Measurements from ENCODE around the gene UBE3A.

UBE3A gene

DNA sequence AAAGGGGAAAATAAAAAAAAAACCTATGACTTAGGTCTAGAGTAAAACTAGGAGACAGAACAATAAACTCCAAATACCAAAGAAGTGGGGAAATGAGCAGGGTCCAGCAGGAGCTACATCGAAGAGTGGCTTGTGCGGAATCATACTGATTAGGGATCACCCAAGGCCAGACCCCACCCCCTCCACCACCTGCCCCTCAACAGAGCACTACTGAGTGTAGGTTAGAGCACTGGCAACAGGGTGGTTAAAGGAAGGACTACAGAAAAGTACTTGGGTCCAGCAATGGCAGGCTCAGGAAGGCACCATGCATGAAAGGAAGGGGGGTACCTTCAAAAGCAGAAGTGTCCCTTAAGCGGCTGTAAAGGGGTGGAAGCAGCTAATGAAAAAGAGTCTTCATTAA lies 96.2 kb downstream of the UBE3A start:
- H3K79me2 ChIP-seq (ENCODE audit: insufficient read depth, low read length) = 0 out of 2 replicates have a peak, but pooled peaks cover 8% of the 10 kb centered on the region
- H3K4me1 ChIP-seq (ENCODE audit: insufficient read depth, low read length, poor library complexity, severe bottlenecking) = no peaks in the 10 kb centered on the region
- no peaks in the 10 kb centered on the region for H4K20me1 ChIP-seq (ENCODE audit: insufficient read depth, low read length, poor library complexity, severe bottlenecking)
- H3K9me2 ChIP-seq (replicated peaks; ENCODE audit: low read depth, low read length) = no peaks in the 10 kb centered on the region
- TF ChIP-seq, protein P1, sequence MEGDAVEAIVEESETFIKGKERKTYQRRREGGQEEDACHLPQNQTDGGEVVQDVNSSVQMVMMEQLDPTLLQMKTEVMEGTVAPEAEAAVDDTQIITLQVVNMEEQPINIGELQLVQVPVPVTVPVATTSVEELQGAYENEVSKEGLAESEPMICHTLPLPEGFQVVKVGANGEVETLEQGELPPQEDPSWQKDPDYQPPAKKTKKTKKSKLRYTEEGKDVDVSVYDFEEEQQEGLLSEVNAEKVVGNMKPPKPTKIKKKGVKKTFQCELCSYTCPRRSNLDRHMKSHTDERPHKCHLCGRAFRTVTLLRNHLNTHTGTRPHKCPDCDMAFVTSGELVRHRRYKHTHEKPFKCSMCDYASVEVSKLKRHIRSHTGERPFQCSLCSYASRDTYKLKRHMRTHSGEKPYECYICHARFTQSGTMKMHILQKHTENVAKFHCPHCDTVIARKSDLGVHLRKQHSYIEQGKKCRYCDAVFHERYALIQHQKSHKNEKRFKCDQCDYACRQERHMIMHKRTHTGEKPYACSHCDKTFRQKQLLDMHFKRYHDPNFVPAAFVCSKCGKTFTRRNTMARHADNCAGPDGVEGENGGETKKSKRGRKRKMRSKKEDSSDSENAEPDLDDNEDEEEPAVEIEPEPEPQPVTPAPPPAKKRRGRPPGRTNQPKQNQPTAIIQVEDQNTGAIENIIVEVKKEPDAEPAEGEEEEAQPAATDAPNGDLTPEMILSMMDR (conservative IDR thresholded peaks at IDR 0.05; ENCODE audit: low read length) = no peak
- no peak for TF ChIP-seq EZH2phosphoT487 (IDR thresholded peaks at IDR 0.05; ENCODE audit: borderline replicate concordance)
- H3K4me2 ChIP-seq (ENCODE audit: low read depth, low read length, poor library complexity, severe bottlenecking) = no peak overlapping the region
- H3K9me3 ChIP-seq (ENCODE audit: insufficient read depth, low read depth, low read length) = no peaks in the 10 kb centered on the region; the same call in 1 of the 2 replicates
- H3K36me3 ChIP-seq (ENCODE audit: insufficient read depth, low read length) = peaks cover 26% of the 10 kb centered on the region; the same call in 1 of the 2 replicates
- H3K9ac ChIP-seq (ENCODE audit: low read depth, low read length, poor library complexity, severe bottlenecking) = no peak overlapping the region
- no peaks in the 10 kb centered on the region for H3F3A ChIP-seq (ENCODE audit: low read depth)
- H2AFZ ChIP-seq (ENCODE audit: low read length) = no peak overlapping the region
- no peaks in the 10 kb centered on the region for H3K27me3 ChIP-seq (ENCODE audit: insufficient read depth, low read length, poor library complexity, severe bottlenecking)
- no peak overlapping the region for H3K4me3 ChIP-seq (ENCODE audit: low read length, poor library complexity, severe bottlenecking)

DNA sequence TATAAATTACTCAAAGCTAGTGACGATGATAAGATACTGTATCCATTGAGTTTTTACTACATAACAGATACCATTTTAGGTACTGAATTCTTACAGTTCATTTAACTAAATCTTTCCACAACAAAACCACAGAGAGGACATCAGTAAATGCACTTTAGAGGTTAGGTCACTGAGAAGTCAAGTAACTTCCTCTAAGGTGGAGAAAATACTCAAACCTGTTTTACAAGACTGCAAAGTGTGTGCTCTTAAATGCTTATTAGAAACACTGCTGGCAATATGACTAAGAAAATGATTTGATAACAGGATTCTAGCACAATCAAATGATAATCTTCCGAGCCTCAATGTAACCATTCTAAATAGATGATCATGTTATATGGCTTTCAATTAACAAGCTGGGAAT lies 99.4 kb downstream of the UBE3A start:
- Histone ChIP-seq H4K20me1 (ENCODE audit: insufficient read depth, low read length, poor library complexity, severe bottlenecking) (no peaks in the 10 kb centered on the region), H3K4me3 (ENCODE audit: low read length, poor library complexity, severe bottlenecking) (no peak overlapping the region), H3K36me3 (ENCODE audit: insufficient read depth, low read length) (peaks cover 54% of the 10 kb centered on the region; the same call in 1 of the 2 replicates)

GRCh38 chr15:25335279-25335678 lies 103.5 kb downstream of the UBE3A start:
- H3K9me3 ChIP-seq (ENCODE audit: insufficient read depth, low read depth, low read length) = no peaks in the 10 kb centered on the region
- no peak overlapping the region for H3K4me3 ChIP-seq (ENCODE audit: low read length, poor library complexity, severe bottlenecking)
- peaks cover 55% of the 10 kb centered on the region; the same call in 1 of the 2 replicates for H3K36me3 ChIP-seq (ENCODE audit: insufficient read depth, low read length)
- H3K79me2 ChIP-seq (ENCODE audit: insufficient read depth, low read length) = no peaks in the 10 kb centered on the region
- no peaks in the 10 kb centered on the region for H3F3A ChIP-seq (ENCODE audit: low read depth)
- H3K9ac ChIP-seq (ENCODE audit: low read depth, low read length, poor library complexity, severe bottlenecking) = no peak overlapping the region
- no peak overlapping the region for H2AFZ ChIP-seq (ENCODE audit: low read length)
- H3K4me2 ChIP-seq (ENCODE audit: low read depth, low read length, poor library complexity, severe bottlenecking) = no peak overlapping the region
- H3K4me1 ChIP-seq (ENCODE audit: insufficient read depth, low read length, poor library complexity, severe bottlenecking) = no peaks in the 10 kb centered on the region
- H3K27me3 ChIP-seq (ENCODE audit: insufficient read depth, low read length, poor library complexity, severe bottlenecking) = no peaks in the 10 kb centered on the region
- H3K9me2 ChIP-seq (replicated peaks; ENCODE audit: low read depth, low read length) = no peaks in the 10 kb centered on the region
- H4K20me1 ChIP-seq (ENCODE audit: insufficient read depth, low read length, poor library complexity, severe bottlenecking) = no peaks in the 10 kb centered on the region
- no peak for TF ChIP-seq EZH2phosphoT487 (IDR thresholded peaks at IDR 0.05; ENCODE audit: borderline replicate concordance)
- TF ChIP-seq, protein P1 (conservative IDR thresholded peaks at IDR 0.05; ENCODE audit: low read length) = no peak

More for the DNA sequence above, 99.4 kb downstream of the UBE3A start:
- no peak overlapping the region for H2AFZ ChIP-seq (ENCODE audit: low read length)
- no peak overlapping the region for H3K4me2 ChIP-seq (ENCODE audit: low read depth, low read length, poor library complexity, severe bottlenecking)
- no peak for TF ChIP-seq EZH2phosphoT487 (IDR thresholded peaks at IDR 0.05; ENCODE audit: borderline replicate concordance)
- no peaks in the 10 kb centered on the region for H3K9me2 ChIP-seq (replicated peaks; ENCODE audit: low read depth, low read length)
- 0 out of 2 replicates have a peak, but pooled peaks cover 4% of the 10 kb centered on the region for H3K79me2 ChIP-seq (ENCODE audit: insufficient read depth, low read length)
- H3F3A ChIP-seq (ENCODE audit: low read depth) = no peaks in the 10 kb centered on the region
- H3K9ac ChIP-seq (ENCODE audit: low read depth, low read length, poor library complexity, severe bottlenecking) = no peak overlapping the region
- no peaks in the 10 kb centered on the region for H3K27me3 ChIP-seq (ENCODE audit: insufficient read depth, low read length, poor library complexity, severe bottlenecking)
- H3K9me3 ChIP-seq (ENCODE audit: insufficient read depth, low read depth, low read length) = no peaks in the 10 kb centered on the region
- H3K4me1 ChIP-seq (ENCODE audit: insufficient read depth, low read length, poor library complexity, severe bottlenecking) = no peaks in the 10 kb centered on the region

GRCh38 chr15:25333049-25333448 lies 105.8 kb downstream of the UBE3A start:
- H3K9me2 ChIP-seq (replicated peaks; ENCODE audit: low read depth, low read length) = no peaks in the 10 kb centered on the region
- H3F3A ChIP-seq (ENCODE audit: low read depth) = no peaks in the 10 kb centered on the region
- no peak overlapping the region for H3K9ac ChIP-seq (ENCODE audit: low read depth, low read length, poor library complexity, severe bottlenecking)
- no peak overlapping the region for H3K4me2 ChIP-seq (ENCODE audit: low read depth, low read length, poor library complexity, severe bottlenecking)
- no peaks in the 10 kb centered on the region for H3K4me1 ChIP-seq (ENCODE audit: insufficient read depth, low read length, poor library complexity, severe bottlenecking)
- no peak overlapping the region for H3K4me3 ChIP-seq (ENCODE audit: low read length, poor library complexity, severe bottlenecking)
- no peak overlapping the region for H2AFZ ChIP-seq (ENCODE audit: low read length)
- peaks cover 35% of the 10 kb centered on the region; the same call in 1 of the 2 replicates for H3K36me3 ChIP-seq (ENCODE audit: insufficient read depth, low read length)
- H3K9me3 ChIP-seq (ENCODE audit: insufficient read depth, low read depth, low read length) = no peaks in the 10 kb centered on the region
- H4K20me1 ChIP-seq (ENCODE audit: insufficient read depth, low read length, poor library complexity, severe bottlenecking) = no peaks in the 10 kb centered on the region
- no peaks in the 10 kb centered on the region for H3K27me3 ChIP-seq (ENCODE audit: insufficient read depth, low read length, poor library complexity, severe bottlenecking)
- TF ChIP-seq EZH2phosphoT487 (IDR thresholded peaks at IDR 0.05; ENCODE audit: borderline replicate concordance) = no peak
- TF ChIP-seq, protein P1 (conservative IDR thresholded peaks at IDR 0.05; ENCODE audit: low read length) = no peak
- H3K79me2 ChIP-seq (ENCODE audit: insufficient read depth, low read length) = no peaks in the 10 kb centered on the region

All from Loucy (cell line).